Trophoblast cell (in vitro differentiated cells and primary cell): ENCODE data around the gene RB1.

Experiments
- DNase-seq, 2 donors: peaks; one replicate each; pipeline ENCODE4 v3.0.0-alpha.2; 2016
- H2AFZ ChIP-seq: 2 replicates; pipeline ENCODE4 v1.6.1; 2013; ENCODE audit warnings: low read length, moderate library complexity, mild to moderate bottlenecking; ENCODE audit not compliant: insufficient read depth, poor library complexity
- H2AK5ac ChIP-seq: 2 replicates; pipeline ENCODE4 v1.6.1; 2013; ENCODE audit warnings: mild to moderate bottlenecking, low read length
- H2BK120ac ChIP-seq: 2 replicates; pipeline ENCODE4 v1.6.1; 2013; ENCODE audit warnings: low read length, mild to moderate bottlenecking, moderate library complexity; ENCODE audit not compliant: insufficient read depth, poor library complexity
- H2BK12ac ChIP-seq: 2 replicates; pipeline ENCODE4 v1.6.1; 2013; ENCODE audit warnings: mild to moderate bottlenecking, low read length, moderate library complexity
- H2BK5ac ChIP-seq: 2 replicates; pipeline ENCODE4 v1.6.1; 2013; ENCODE audit warnings: low read length, low read depth, moderate library complexity, mild to moderate bottlenecking; ENCODE audit not compliant: poor library complexity
- H3K14ac ChIP-seq: 2 replicates; pipeline ENCODE4 v1.6.1; 2013; ENCODE audit warnings: mild to moderate bottlenecking, low read length
- H3K18ac ChIP-seq: 2 replicates; pipeline ENCODE4 v1.6.1; 2013; ENCODE audit warnings: mild to moderate bottlenecking, low read length
- H3K23ac ChIP-seq: 2 replicates; pipeline ENCODE4 v1.6.1; 2013; ENCODE audit warnings: low read length
- H3K27ac ChIP-seq: 2 replicates; pipeline ENCODE4 v1.5.1; 2013; ENCODE audit warnings: low read depth, mild to moderate bottlenecking, inconsistent platforms, low read length, moderate library complexity
- H3K27me3 ChIP-seq: 2 replicates; pipeline ENCODE4 v1.6.1; 2013; ENCODE audit warnings: inconsistent platforms, mild to moderate bottlenecking, low read length, moderate library complexity; ENCODE audit not compliant: insufficient read depth
- H3K36me3 ChIP-seq, 2 experiments: 1 replicate in 1 of 2; 2 replicates in 1 of 2; pipeline ENCODE4 v1.6.1; 2013; ENCODE audit warnings: low read length in 2 of 2, mild to moderate bottlenecking in 2 of 2, moderate library complexity in 1 of 2; ENCODE audit not compliant: insufficient read depth in 2 of 2, control insufficient read depth in 1 of 2
- H3K4ac ChIP-seq: 2 replicates; pipeline ENCODE4 v1.6.1; 2013; ENCODE audit warnings: low read depth, mild to moderate bottlenecking, low read length, moderate library complexity
- H3K4me1 ChIP-seq, 2 experiments: 1 replicate in 1 of 2; 2 replicates in 1 of 2; pipeline ENCODE4 v1.6.1; 2013; ENCODE audit warnings: low read length in 2 of 2, mild to moderate bottlenecking in 2 of 2, moderate library complexity in 1 of 2; ENCODE audit not compliant: insufficient read depth in 2 of 2, control insufficient read depth in 1 of 2
- H3K4me2 ChIP-seq: 2 replicates; pipeline ENCODE4 v1.6.1; 2013; ENCODE audit warnings: inconsistent platforms, mild to moderate bottlenecking, low read length, moderate library complexity
- H3K4me3 ChIP-seq: 2 replicates; pipeline ENCODE4 v1.5.1; 2013; ENCODE audit warnings: mild to moderate bottlenecking, low read depth, low read length, inconsistent platforms
- H3K79me1 ChIP-seq: one replicate; pipeline ENCODE4 v1.6.1; 2013; ENCODE audit warnings: low read length
- H3K79me2 ChIP-seq: 2 replicates; pipeline ENCODE4 v1.6.1; 2013; ENCODE audit warnings: low read length, mild to moderate bottlenecking; ENCODE audit not compliant: control insufficient read depth, insufficient read depth, poor library complexity
- H3K9ac ChIP-seq: 2 replicates; pipeline ENCODE4 v1.6.1; 2013; ENCODE audit warnings: mild to moderate bottlenecking, low read length
- H3K9me3 ChIP-seq: 2 replicates; pipeline ENCODE4 v1.6.1; 2013; ENCODE audit warnings: low read depth, mild to moderate bottlenecking, control low read depth, inconsistent platforms, low read length; ENCODE audit not compliant: insufficient read depth
- H4K12ac ChIP-seq: 2 replicates; pipeline ENCODE4 v1.6.1; 2013; ENCODE audit warnings: low read depth, mild to moderate bottlenecking, low read length, moderate library complexity
- H4K8ac ChIP-seq: 2 replicates; pipeline ENCODE4 v1.6.1; 2013; ENCODE audit warnings: low read depth, mild to moderate bottlenecking, low read length, moderate library complexity
- H4K91ac ChIP-seq: one replicate; pipeline ENCODE4 v1.6.1; 2013; ENCODE audit warnings: low read depth, mild to moderate bottlenecking, low read length, moderate library complexity
- WGBS: extraction: QIAGEN DNeasy Blood & Tissue Kit; methylation state at CpG from one replicate; pipeline ENCODE4 v1.1.7; 2013; ENCODE audit warnings: missing lambda C conversion rate; ENCODE audit not compliant: insufficient read length, insufficient coverage; ENCODE audit errors: extremely low coverage; 5-methylcytosine and 5-hydroxymethylcytosine counted together

The RB1 gene

DNA sequence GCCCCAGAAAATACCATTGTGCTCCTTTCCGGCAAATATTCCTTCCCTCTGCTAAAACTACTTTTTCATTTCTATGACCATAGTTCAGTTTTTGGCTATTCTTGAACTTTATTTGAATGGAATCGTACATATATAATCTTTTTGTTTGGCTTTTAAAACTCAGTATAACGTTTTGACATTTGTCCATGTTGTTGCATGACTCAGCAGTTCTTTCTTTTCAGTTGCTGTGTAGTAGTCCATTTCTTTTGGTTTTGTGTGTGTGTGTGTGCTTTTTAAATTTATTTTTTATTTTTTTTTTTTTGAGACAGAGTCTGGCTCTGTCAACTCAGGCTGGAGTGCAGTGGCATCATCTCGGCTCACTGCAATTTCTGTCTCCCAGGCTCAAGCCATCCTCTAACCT lies 35.5 kb upstream of the RB1 start:
- no peak overlapping the region for H3K4me3 ChIP-seq
- no peak overlapping the region for H3K14ac ChIP-seq
- no peaks in the 10 kb centered on the region for H3K4me1 ChIP-seq
- no peaks in the 10 kb centered on the region for H3K79me1 ChIP-seq
- H4K8ac ChIP-seq, result no peak overlapping the region
- no peak overlapping the region for H3K4me2 ChIP-seq
- H3K4ac ChIP-seq, result no peak overlapping the region
- H3K9me3 ChIP-seq, result no peaks in the 10 kb centered on the region
- H3K79me2 ChIP-seq, result no peaks in the 10 kb centered on the region
- H3K23ac ChIP-seq, result no peak overlapping the region
- no CpG with 5 or more reads among the region's 4 CpGs for WGBS
- no peak overlapping the region for H3K27ac ChIP-seq
- H3K9ac ChIP-seq, result no peak overlapping the region
- DNase-seq, result no peak
- no peak overlapping the region for H4K91ac ChIP-seq
- no peak overlapping the region for H2BK12ac ChIP-seq
- no peak overlapping the region for H2BK5ac ChIP-seq
- no peak overlapping the region for H2BK120ac ChIP-seq
- H2AK5ac ChIP-seq, result no peak overlapping the region
- H3K18ac ChIP-seq, result no peak overlapping the region
- no peaks in the 10 kb centered on the region for H3K27me3 ChIP-seq
- no peak overlapping the region for H2AFZ ChIP-seq
- H3K36me3 ChIP-seq, result peaks cover 2 to 21% of the 10 kb centered on the region in 2 experiments
- no peak overlapping the region for H4K12ac ChIP-seq

- Histone ChIP-seq H2BK120ac (no peak overlapping the region), H3K23ac (no peak overlapping the region), H2AFZ (no peak overlapping the region), H3K27me3 (no peaks in the 10 kb centered on the region), H3K4me3 (no peak overlapping the region), H3K27ac (no peak overlapping the region), H3K4me2 (no peak overlapping the region), H4K91ac (no peak overlapping the region), H2BK12ac (no peak overlapping the region), H3K9ac (no peak overlapping the region), H3K4ac (no peak overlapping the region), H3K79me1 (no peaks in the 10 kb centered on the region), H4K12ac (no peak overlapping the region), H3K79me2 (no peaks in the 10 kb centered on the region), H2BK5ac (no peak overlapping the region), H3K9me3 (no peaks in the 10 kb centered on the region), H3K14ac (no peak overlapping the region), H4K8ac (no peak overlapping the region), H3K36me3 (peaks cover 0 to 10% of the 10 kb centered on the region in 2 experiments), H3K4me1 (no peaks in the 10 kb centered on the region), H3K18ac (no peak overlapping the region), H2AK5ac (no peak overlapping the region)
- no peak for DNase-seq
- no CpG with 5 or more reads among the region's 4 CpGs for WGBS
These were observed 30.2 kb upstream of the RB1 start for GRCh38 chr13:48273346-48273745.

DNA sequence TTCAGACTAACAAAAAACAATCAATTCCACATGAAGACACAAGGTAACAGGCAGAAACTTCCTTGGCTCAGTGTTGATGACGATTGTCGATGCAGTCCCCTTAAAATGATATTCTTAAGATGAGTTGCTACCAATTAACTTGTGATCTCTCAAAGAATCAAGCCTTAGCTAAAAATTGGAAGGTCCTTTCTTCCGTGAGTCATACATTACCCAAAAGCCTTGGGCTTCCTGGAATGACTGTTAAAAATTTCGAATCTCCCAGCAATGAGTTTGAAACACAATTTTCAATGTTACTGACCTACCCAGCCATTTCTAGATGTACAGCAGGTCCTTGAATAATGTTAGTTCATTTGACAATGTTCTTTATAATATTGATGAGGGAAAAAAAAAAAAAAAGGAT lies 28.0 kb upstream of the RB1 start:
- Histone ChIP-seq H2BK120ac (no peak overlapping the region), H3K4me1 (no peaks in the 10 kb centered on the region), H3K4me2 (no peak overlapping the region), H3K79me1 (no peaks in the 10 kb centered on the region), H3K23ac (no peak overlapping the region), H2BK5ac (no peak overlapping the region), H3K14ac (no peak overlapping the region), H3K4ac (no peak overlapping the region), H3K27ac (no peak overlapping the region), H4K12ac (no peak overlapping the region), H3K27me3 (no peaks in the 10 kb centered on the region), H3K18ac (no peak overlapping the region), H3K4me3 (no peak overlapping the region), H2AK5ac (no peak overlapping the region), H3K79me2 (no peaks in the 10 kb centered on the region), H4K91ac (no peak overlapping the region), H3K9me3 (no peaks in the 10 kb centered on the region), H4K8ac (no peak overlapping the region), H3K36me3 (no peaks in the 10 kb centered on the region), H2AFZ (no peak overlapping the region), H3K9ac (no peak overlapping the region), H2BK12ac (no peak overlapping the region)
- WGBS, result no CpG with 5 or more reads among the region's 4 CpGs
- DNase-seq, result peak in 1 of 2 donors; percentile 70

GRCh38 chr13:48278806-48279205 lies 24.7 kb upstream of the RB1 start:
- H2BK120ac ChIP-seq, result no peak overlapping the region
- no peaks in the 10 kb centered on the region for H3K4me1 ChIP-seq
- no peak overlapping the region for H3K27ac ChIP-seq
- WGBS, result no CpG with 5 or more reads among the region's 2 CpGs
- no peaks in the 10 kb centered on the region for H3K36me3 ChIP-seq
- no peak overlapping the region for H2BK12ac ChIP-seq
- no peaks in the 10 kb centered on the region for H3K79me1 ChIP-seq
- H2AK5ac ChIP-seq, result no peak overlapping the region
- H4K12ac ChIP-seq, result no peak overlapping the region
- H3K9ac ChIP-seq, result no peak overlapping the region
- no peaks in the 10 kb centered on the region for H3K9me3 ChIP-seq
- H3K4me2 ChIP-seq, result no peak overlapping the region
- H3K18ac ChIP-seq, result no peak overlapping the region
- H3K4ac ChIP-seq, result no peak overlapping the region
- H2BK5ac ChIP-seq, result no peak overlapping the region
- H3K14ac ChIP-seq, result no peak overlapping the region
- no peak for DNase-seq
- no peak overlapping the region for H3K23ac ChIP-seq
- no peak overlapping the region for H4K91ac ChIP-seq
- H3K4me3 ChIP-seq, result no peak overlapping the region
- H3K79me2 ChIP-seq, result no peaks in the 10 kb centered on the region
- no peaks in the 10 kb centered on the region for H3K27me3 ChIP-seq
- H4K8ac ChIP-seq, result no peak overlapping the region
- H2AFZ ChIP-seq, result no peak overlapping the region
